ENCODE measurements around the gene TP53I3.
"Not testable (repeated sequence)": the region's sequence is repeated elsewhere in the genome, so short reads cannot be mapped to it uniquely, and the experiment has no call there.

TP53I3 gene

GRCh38 chr2:24051833-24052232 is 32.8 kb downstream of the TP53I3 start:
- peak; percentile 7 for DNase-seq

GRCh38 chr2:24050041-24050979 is 34.3 kb downstream of the TP53I3 start:
- DNase-seq: peak; percentile 61

- peak; percentile 84 for DNase-seq
Observed at GRCh38 chr2:24049485-24050021, 35.1 kb downstream of the TP53I3 start, which contains the start of gene FKBP1B. Gene FKBP1B, plus strand, starts transcription at chr2:24049741. Its CDS starts 109 bp downstream, at chr2:24049850.

- DNase-seq: no peak
Observed at GRCh38 chr2:24048769-24049484, 35.7 kb downstream of the TP53I3 start.

- no peak for DNase-seq
Observed at GRCh38 chr2:24047703-24048033, 37.0 kb downstream of the TP53I3 start.

GRCh38 chr2:24046930-24047702 is 37.5 kb downstream of the TP53I3 start, which contains the start of gene WDCP:
Gene WDCP, minus strand, starts transcription at chr2:24047391. Its CDS starts 7,897 bp downstream, at chr2:24039494.
- peak; percentile 93 for DNase-seq

- DNase-seq: no peak
Observed at GRCh38 chr2:24046599-24046929, 38.1 kb downstream of the TP53I3 start.

- DNase-seq: no peak
Observed at GRCh38 chr2:24045511-24046508, 38.8 kb downstream of the TP53I3 start.

GRCh38 chr2:24043133-24043532 is 41.5 kb downstream of the TP53I3 start:
- not testable (repeated sequence) for DNase-seq

GRCh38 chr2:24040511-24040910 is 44.1 kb downstream of the TP53I3 start:
- no peak for DNase-seq

- no peak for DNase-seq
Observed at GRCh38 chr2:24038786-24039499, 45.7 kb downstream of the TP53I3 start.

Measured in activated CD8-positive, alpha-beta memory T cell treated with anti-CD3 and anti-CD28 coated beads, Interleukin-2, amount 50 U/mL, for 48 hours (primary cell).